Mesenchymal stem cell (in vitro differentiated cells and primary cell): ENCODE data around the gene DIP2C.

Source experiments
- DNase-seq: peaks from one replicate; pipeline ENCODE4 v3.0.0-alpha.2; 2013
- H2AFZ ChIP-seq: one replicate; pipeline ENCODE4 v1.6.1; 2013; ENCODE audit warnings: low read depth, mild to moderate bottlenecking, control low read depth, inconsistent platforms, low read length, moderate library complexity
- H2AK5ac ChIP-seq: 2 replicates; pipeline ENCODE4 v1.6.1; 2013; ENCODE audit warnings: low read length, moderate library complexity, mild to moderate bottlenecking, inconsistent platforms; ENCODE audit not compliant: severe bottlenecking
- H2BK120ac ChIP-seq: one replicate; pipeline ENCODE4 v1.6.1; 2013; ENCODE audit warnings: low read depth, mild to moderate bottlenecking, inconsistent platforms, low read length, moderate library complexity
- H2BK12ac ChIP-seq, 2 experiments: one replicate each; pipeline ENCODE4 v1.6.1; 2013; ENCODE audit warnings: inconsistent platforms in 2 of 2, low read length in 2 of 2, mild to moderate bottlenecking in 2 of 2, moderate library complexity in 2 of 2, control low read depth in 1 of 2
- H2BK15ac ChIP-seq: one replicate; pipeline ENCODE4 v1.6.1; 2013; ENCODE audit warnings: mild to moderate bottlenecking, low read depth, inconsistent platforms; ENCODE audit not compliant: poor library complexity, severe bottlenecking
- H2BK5ac ChIP-seq: 2 replicates; pipeline ENCODE4 v1.6.1; 2013; ENCODE audit warnings: low read depth, mild to moderate bottlenecking, low read length, control low read depth, inconsistent platforms; ENCODE audit not compliant: poor library complexity, severe bottlenecking
- H3K14ac ChIP-seq, 2 experiments: one replicate each; pipeline ENCODE4 v1.6.1; 2013; ENCODE audit warnings: inconsistent platforms in 2 of 2, low read length in 2 of 2, control low read depth in 1 of 2, mild to moderate bottlenecking in 1 of 2, moderate library complexity in 1 of 2
- H3K18ac ChIP-seq, 2 experiments: one replicate each; pipeline ENCODE4 v1.6.1; 2013; ENCODE audit warnings: inconsistent platforms in 2 of 2, low read length in 2 of 2, control low read depth in 1 of 2, low read depth in 1 of 2, mild to moderate bottlenecking in 1 of 2
- H3K23ac ChIP-seq, 2 experiments: one replicate each; pipeline ENCODE4 v1.6.1; 2013; ENCODE audit warnings: inconsistent platforms in 2 of 2, low read length in 2 of 2, mild to moderate bottlenecking in 2 of 2, moderate library complexity in 2 of 2, control low read depth in 1 of 2
- H3K27ac ChIP-seq: 2 replicates; pipeline ENCODE4 v1.5.1; 2013; ENCODE audit warnings: mild to moderate bottlenecking, moderate library complexity, low read length, control low read depth, inconsistent platforms; ENCODE audit not compliant: poor library complexity, severe bottlenecking
- H3K27me3 ChIP-seq, 2 experiments: 2 replicates each; pipeline versions ENCODE4 v1.6.1 to v1.7.0; 2013; ENCODE audit warnings: low read length in 2 of 2, mild to moderate bottlenecking in 2 of 2, moderate library complexity in 2 of 2, control low read depth in 1 of 2, inconsistent platforms in 1 of 2; ENCODE audit not compliant: control insufficient read depth in 1 of 2, insufficient read depth in 1 of 2
- H3K36me3 ChIP-seq, 2 experiments: 2 replicates each; pipeline versions ENCODE4 v1.6.1 to v1.7.0; 2013; ENCODE audit warnings: low read length in 2 of 2, control low read depth in 1 of 2, inconsistent platforms in 1 of 2, low read depth in 1 of 2, mild to moderate bottlenecking in 1 of 2; ENCODE audit not compliant: insufficient read depth in 2 of 2, control insufficient read depth in 1 of 2
- H3K4ac ChIP-seq, 2 experiments: one replicate each; pipeline ENCODE4 v1.6.1; 2013; ENCODE audit warnings: inconsistent platforms in 2 of 2, low read length in 2 of 2, mild to moderate bottlenecking in 2 of 2, moderate library complexity in 2 of 2, control low read depth in 1 of 2, low read depth in 1 of 2
- H3K4me1 ChIP-seq: 2 replicates; pipeline ENCODE4 v1.6.1; 2013; ENCODE audit warnings: low read depth, low read length, control low read depth; ENCODE audit not compliant: control insufficient read depth, insufficient read depth
- H3K4me2 ChIP-seq: 2 replicates; pipeline ENCODE4 v1.6.1; 2013; ENCODE audit warnings: low read length, mild to moderate bottlenecking, inconsistent platforms; ENCODE audit not compliant: poor library complexity, severe bottlenecking
- H3K4me3 ChIP-seq, 2 experiments: 2 replicates each; pipeline versions ENCODE4 v1.5.1 to v1.7.0; 2013; ENCODE audit warnings: low read length in 2 of 2, mild to moderate bottlenecking in 2 of 2, control low read depth in 1 of 2, low read depth in 1 of 2; ENCODE audit not compliant: insufficient read depth in 1 of 2
- H3K79me1 ChIP-seq: replicated peaks from 2 replicates; pipeline ENCODE4 v1.6.1; 2013; ENCODE audit warnings: mild to moderate bottlenecking, control low read depth, low read length, inconsistent platforms; ENCODE audit not compliant: poor library complexity, severe bottlenecking
- H3K9ac ChIP-seq: 2 replicates; pipeline ENCODE4 v1.7.0; 2013; ENCODE audit warnings: mild to moderate bottlenecking, low read length, moderate library complexity
- H3K9me3 ChIP-seq: 2 replicates; pipeline ENCODE4 v1.7.0; 2013; ENCODE audit warnings: mild to moderate bottlenecking, low read length; ENCODE audit not compliant: control insufficient read depth
- H4K8ac ChIP-seq: one replicate; pipeline ENCODE4 v1.6.1; 2013; ENCODE audit warnings: inconsistent platforms, mild to moderate bottlenecking, low read length, moderate library complexity
- H4K91ac ChIP-seq: one replicate; pipeline ENCODE4 v1.6.1; 2013; ENCODE audit warnings: mild to moderate bottlenecking, low read length, inconsistent platforms
- WGBS: methylation state at CpG from one replicate; pipeline ENCODE4 v1.1.7; 2013; ENCODE audit warnings: mixed read lengths; 5-methylcytosine and 5-hydroxymethylcytosine counted together

The DIP2C gene

DNA sequence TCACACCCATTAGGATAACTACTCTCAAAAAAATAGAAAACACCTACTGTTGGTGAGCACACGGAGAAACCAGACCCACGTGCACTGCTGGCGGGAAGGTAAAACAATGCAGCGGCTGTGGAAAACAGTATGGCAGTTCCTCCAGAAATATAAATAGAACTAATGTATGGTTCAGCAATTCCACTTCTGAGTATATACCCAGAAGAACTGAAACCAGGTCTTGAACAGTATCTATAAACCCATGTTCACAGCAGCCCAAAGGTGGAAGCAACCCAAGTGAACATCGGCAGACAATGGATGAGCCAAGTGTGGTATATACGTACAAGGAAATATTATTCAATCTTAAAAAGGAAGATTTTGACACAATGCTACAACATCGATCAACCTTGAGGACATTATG, 389.5 kb downstream of the DIP2C start:
- no peak overlapping the region for H2AFZ ChIP-seq
- H2BK12ac ChIP-seq, result no peak overlapping the region
- H3K14ac ChIP-seq, result no peak overlapping the region
- no peaks in the 10 kb centered on the region for H3K4me1 ChIP-seq
- no peak overlapping the region for H2BK15ac ChIP-seq
- no peak overlapping the region for H3K27ac ChIP-seq
- no peak overlapping the region for H3K9ac ChIP-seq
- H3K9me3 ChIP-seq, result no peaks in the 10 kb centered on the region
- H3K27me3 ChIP-seq, result no peaks in the 10 kb centered on the region
- H3K23ac ChIP-seq, result no peak overlapping the region
- no peak overlapping the region for H3K18ac ChIP-seq
- H2BK120ac ChIP-seq, result no peak overlapping the region
- peaks cover 17% of the 10 kb centered on the region for H3K79me1 ChIP-seq
- H2BK5ac ChIP-seq, result no peak overlapping the region
- no peak overlapping the region for H3K4me3 ChIP-seq
- no peak for DNase-seq
- no peak overlapping the region for H4K91ac ChIP-seq
- no peak overlapping the region for H3K4ac ChIP-seq
- 92% methylated on average over 2 of the region's 7 CpGs for WGBS
- H2AK5ac ChIP-seq, result no peak overlapping the region
- peaks cover 25 to 32% of the 10 kb centered on the region in 2 experiments for H3K36me3 ChIP-seq
- no peak overlapping the region for H3K4me2 ChIP-seq
- H4K8ac ChIP-seq, result no peak overlapping the region

DNA sequence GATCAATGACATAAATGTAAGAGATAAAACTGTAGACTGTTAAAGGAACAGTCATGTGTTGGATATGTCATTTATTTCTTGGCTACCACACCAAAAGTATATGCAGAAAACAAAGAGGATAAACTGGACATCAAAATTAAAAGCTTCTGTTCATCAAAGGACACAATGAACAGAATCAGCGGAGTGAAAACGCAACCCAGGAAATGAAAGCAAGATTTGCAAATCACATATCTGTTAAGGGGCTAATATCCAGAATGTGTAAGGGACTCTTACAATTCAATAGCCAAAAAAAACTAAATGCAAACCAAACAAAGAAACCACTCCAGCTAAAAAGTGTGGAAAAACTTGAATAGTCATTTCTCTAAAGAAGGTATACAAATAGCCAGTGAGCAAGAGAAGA, 390.0 kb downstream of the DIP2C start:
- H2BK15ac ChIP-seq, result no peak overlapping the region
- H3K14ac ChIP-seq, result no peak overlapping the region
- H3K79me1 ChIP-seq, result peaks cover 17% of the 10 kb centered on the region
- H3K27me3 ChIP-seq, result no peaks in the 10 kb centered on the region
- no peak overlapping the region for H3K4me2 ChIP-seq
- H3K18ac ChIP-seq, result no peak overlapping the region
- no peak overlapping the region for H4K91ac ChIP-seq
- 100% methylated on average over 2 of the region's 2 CpGs for WGBS
- H3K23ac ChIP-seq, result no peak overlapping the region
- no peak overlapping the region for H4K8ac ChIP-seq
- no peak overlapping the region for H2BK12ac ChIP-seq
- H3K4me3 ChIP-seq, result no peak overlapping the region
- DNase-seq, result no peak
- peaks cover 25 to 27% of the 10 kb centered on the region in 2 experiments for H3K36me3 ChIP-seq
- no peaks in the 10 kb centered on the region for H3K4me1 ChIP-seq
- H3K9ac ChIP-seq, result no peak overlapping the region
- H3K27ac ChIP-seq, result no peak overlapping the region
- H2AK5ac ChIP-seq, result no peak overlapping the region
- no peaks in the 10 kb centered on the region for H3K9me3 ChIP-seq
- no peak overlapping the region for H2AFZ ChIP-seq
- no peak overlapping the region for H2BK120ac ChIP-seq
- H3K4ac ChIP-seq, result no peak overlapping the region
- H2BK5ac ChIP-seq, result no peak overlapping the region

DNA sequence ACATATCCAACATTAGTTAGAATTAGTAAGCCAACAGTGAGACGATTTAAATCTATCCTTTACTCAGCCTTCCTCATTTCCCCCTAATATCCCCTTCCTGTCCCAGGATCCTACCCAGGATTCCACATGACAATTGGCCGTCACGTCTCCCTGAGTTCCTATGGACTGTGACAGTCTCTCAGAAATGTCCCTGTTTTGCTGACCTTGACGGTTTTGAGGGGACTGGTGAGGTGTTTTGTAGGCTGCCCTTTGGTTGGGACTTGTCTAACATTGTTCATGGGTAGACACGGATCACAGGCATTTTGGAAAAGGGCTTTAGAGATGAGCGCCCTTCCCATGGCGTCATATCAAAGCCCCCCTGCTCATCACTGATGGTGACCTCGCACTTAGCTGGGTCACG, 391.4 kb downstream of the DIP2C start:
- DNase-seq, result no peak
- no peak overlapping the region for H4K8ac ChIP-seq
- no peak overlapping the region for H2AFZ ChIP-seq
- H3K36me3 ChIP-seq, result peaks cover 26 to 29% of the 10 kb centered on the region in 2 experiments
- no peaks in the 10 kb centered on the region for H3K27me3 ChIP-seq
- H2BK15ac ChIP-seq, result no peak overlapping the region
- H3K4me1 ChIP-seq, result peaks cover 3% of the 10 kb centered on the region
- no peak overlapping the region for H3K23ac ChIP-seq
- no peak overlapping the region for H3K4me2 ChIP-seq
- no peak overlapping the region for H2AK5ac ChIP-seq
- H3K4ac ChIP-seq, result no peak overlapping the region
- H2BK12ac ChIP-seq, result no peak overlapping the region
- 77% methylated on average over 9 of the region's 9 CpGs for WGBS
- no peaks in the 10 kb centered on the region for H3K9me3 ChIP-seq
- H3K9ac ChIP-seq, result peak overlapping the region; percentile 74
- no peak overlapping the region for H2BK120ac ChIP-seq
- H4K91ac ChIP-seq, result no peak overlapping the region
- H3K79me1 ChIP-seq, result peaks cover 22% of the 10 kb centered on the region
- H3K27ac ChIP-seq, result no peak overlapping the region
- peak overlapping the region in 1 of 2 experiments; percentile 60 for H3K4me3 ChIP-seq
- H3K14ac ChIP-seq, result no peak overlapping the region
- H2BK5ac ChIP-seq, result no peak overlapping the region
- H3K18ac ChIP-seq, result no peak overlapping the region

DNA sequence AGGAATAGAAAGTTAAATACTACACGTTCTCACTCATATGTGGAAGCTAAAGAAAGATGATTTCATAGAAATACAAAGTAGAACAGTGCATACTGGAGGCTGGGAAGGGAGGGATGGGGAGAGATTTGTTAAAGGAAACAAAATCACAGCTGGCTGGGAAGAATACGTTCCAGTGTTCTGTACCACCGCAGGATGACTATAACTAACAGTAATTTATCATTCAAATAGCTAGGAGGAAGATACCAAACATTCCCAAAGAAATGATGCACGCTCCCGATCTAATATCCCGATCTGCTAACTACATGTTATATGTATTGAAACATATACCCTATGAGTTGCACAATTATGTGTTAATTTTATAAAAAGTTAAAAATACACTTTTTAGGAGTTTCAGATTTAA, 391.9 kb downstream of the DIP2C start:
- H3K18ac ChIP-seq, result no peak overlapping the region

More for the DNA sequence above, 391.9 kb downstream of the DIP2C start:
- Histone ChIP-seq H2BK120ac (no peak overlapping the region), H3K4me1 (peaks cover 5% of the 10 kb centered on the region), H2BK5ac (no peak overlapping the region), H4K91ac (no peak overlapping the region), H3K9ac (peak overlapping the region; percentile 74), H2BK15ac (no peak overlapping the region), H3K4ac (no peak overlapping the region), H3K79me1 (peaks cover 23% of the 10 kb centered on the region), H3K4me3 (peak overlapping the region in 1 of 2 experiments; percentile 60), H2AFZ (no peak overlapping the region), H3K27ac (no peak overlapping the region), H3K4me2 (no peak overlapping the region), H3K23ac (no peak overlapping the region), H3K14ac (no peak overlapping the region), H3K9me3 (no peaks in the 10 kb centered on the region), H2BK12ac (no peak overlapping the region), H2AK5ac (no peak overlapping the region), H3K36me3 (peaks cover 21 to 28% of the 10 kb centered on the region in 2 experiments), H4K8ac (no peak overlapping the region), H3K27me3 (no peaks in the 10 kb centered on the region)
- no CpG with 5 or more reads among the region's 6 CpGs for WGBS
- peak; percentile 51 for DNase-seq
